ENCODE data around the gene MMEL1.

Gene MMEL1

GRCh38 chr1:2604156-2604843, 28.5 kb downstream of the MMEL1 start:
- Mint-ChIP-seq H3K4me1 (no peaks in the 10 kb centered on the region), H3K9me3 (no peaks in the 10 kb centered on the region), H3K27me3 (peaks cover 13% of the 10 kb centered on the region), H3K4me3 (no peak overlapping the region), H3K36me3 (ENCODE audit: insufficient read depth) (no peaks in the 10 kb centered on the region), H3K27ac (ENCODE audit: low read depth) (no peak overlapping the region)
- ATAC-seq (replicated peaks; ENCODE audit: extremely low read depth, poor library complexity, severe bottlenecking) (no peak), DNase-seq (ENCODE audit: low spot score in 2 of 2) (no peak)

- Mint-ChIP-seq H3K9me3 (peaks cover 2% of the 10 kb centered on the region), H3K27ac (ENCODE audit: low read depth) (no peak overlapping the region), H3K27me3 (peaks cover 17% of the 10 kb centered on the region), H3K4me1 (no peaks in the 10 kb centered on the region), H3K4me3 (no peak overlapping the region), H3K36me3 (ENCODE audit: insufficient read depth) (no peaks in the 10 kb centered on the region)
- no peak for ATAC-seq (replicated peaks; ENCODE audit: extremely low read depth, poor library complexity, severe bottlenecking)
- DNase-seq (ENCODE audit: low spot score in 2 of 2), result no peak
Observed at GRCh38 chr1:2603521-2604155, 29.2 kb downstream of the MMEL1 start.

- Mint-ChIP-seq H3K27ac (ENCODE audit: low read depth) (no peak overlapping the region), H3K9me3 (peaks cover 5% of the 10 kb centered on the region), H3K27me3 (peaks cover 24% of the 10 kb centered on the region), H3K36me3 (ENCODE audit: insufficient read depth) (no peaks in the 10 kb centered on the region), H3K4me3 (no peak overlapping the region), H3K4me1 (no peaks in the 10 kb centered on the region)
- DNase-seq (ENCODE audit: low spot score in 2 of 2) (no peak), ATAC-seq (replicated peaks; ENCODE audit: extremely low read depth, poor library complexity, severe bottlenecking) (no peak)
Observed at GRCh38 chr1:2602866-2603520, 29.8 kb downstream of the MMEL1 start.

- H3K27ac Mint-ChIP-seq (ENCODE audit: low read depth), result no peak overlapping the region
- peaks cover 5% of the 10 kb centered on the region for H3K9me3 Mint-ChIP-seq
- no peak overlapping the region for H3K4me3 Mint-ChIP-seq
Observed at GRCh38 chr1:2602311-2602835, 30.4 kb downstream of the MMEL1 start.

GRCh38 chr1:2601721-2602303, 31.0 kb downstream of the MMEL1 start:
- Mint-ChIP-seq H3K27ac (ENCODE audit: low read depth) (no peak overlapping the region), H3K4me1 (no peaks in the 10 kb centered on the region), H3K9me3 (peaks cover 5% of the 10 kb centered on the region), H3K27me3 (peaks cover 34% of the 10 kb centered on the region), H3K4me3 (no peak overlapping the region), H3K36me3 (ENCODE audit: insufficient read depth) (peaks cover 1% of the 10 kb centered on the region)
- DNase-seq (ENCODE audit: low spot score in 2 of 2) (no peak), ATAC-seq (replicated peaks; ENCODE audit: extremely low read depth, poor library complexity, severe bottlenecking) (no peak)

More at GRCh38 chr1:2602311-2602835, 30.4 kb downstream of the MMEL1 start:
- Mint-ChIP-seq H3K4me1 (no peaks in the 10 kb centered on the region), H3K27me3 (peaks cover 30% of the 10 kb centered on the region), H3K36me3 (ENCODE audit: insufficient read depth) (peaks cover 1% of the 10 kb centered on the region)
- ATAC-seq (replicated peaks; ENCODE audit: extremely low read depth, poor library complexity, severe bottlenecking) (no peak), DNase-seq (ENCODE audit: low spot score in 2 of 2) (no peak)

- Mint-ChIP-seq H3K36me3 (ENCODE audit: insufficient read depth) (peaks cover 1% of the 10 kb centered on the region), H3K27me3 (peaks cover 34% of the 10 kb centered on the region), H3K27ac (ENCODE audit: low read depth) (no peak overlapping the region), H3K9me3 (peaks cover 5% of the 10 kb centered on the region), H3K4me3 (no peak overlapping the region), H3K4me1 (no peaks in the 10 kb centered on the region)
- ATAC-seq (replicated peaks; ENCODE audit: extremely low read depth, poor library complexity, severe bottlenecking) (no peak), DNase-seq (ENCODE audit: low spot score in 2 of 2) (no peak)
Observed at GRCh38 chr1:2598329-2598931, 34.4 kb downstream of the MMEL1 start.

GRCh38 chr1:2597441-2598328, 35.1 kb downstream of the MMEL1 start:
- H3K27me3 Mint-ChIP-seq, result peaks cover 30% of the 10 kb centered on the region
- no peak for DNase-seq (ENCODE audit: low spot score in 2 of 2)

GRCh38 chr1:2596530-2597333, 36.1 kb downstream of the MMEL1 start:
- H3K27ac Mint-ChIP-seq (ENCODE audit: low read depth), result peak overlapping the region; percentile 4
- H3K27me3 Mint-ChIP-seq, result peaks cover 21% of the 10 kb centered on the region
- H3K4me1 Mint-ChIP-seq, result no peaks in the 10 kb centered on the region
- peaks cover 1% of the 10 kb centered on the region for H3K36me3 Mint-ChIP-seq (ENCODE audit: insufficient read depth)
- H3K4me3 Mint-ChIP-seq, result no peak overlapping the region
- peaks cover 5% of the 10 kb centered on the region for H3K9me3 Mint-ChIP-seq
- no peak for ATAC-seq (replicated peaks; ENCODE audit: extremely low read depth, poor library complexity, severe bottlenecking)
- DNase-seq (ENCODE audit: low spot score in 2 of 2), result no peak

More at GRCh38 chr1:2597441-2598328, 35.1 kb downstream of the MMEL1 start:
- peak overlapping the region; percentile 4 for H3K27ac Mint-ChIP-seq (ENCODE audit: low read depth)
- no peak for ATAC-seq (replicated peaks; ENCODE audit: extremely low read depth, poor library complexity, severe bottlenecking)
- H3K4me1 Mint-ChIP-seq, result no peaks in the 10 kb centered on the region
- peaks cover 5% of the 10 kb centered on the region for H3K9me3 Mint-ChIP-seq
- H3K36me3 Mint-ChIP-seq (ENCODE audit: insufficient read depth), result peaks cover 1% of the 10 kb centered on the region
- H3K4me3 Mint-ChIP-seq, result no peak overlapping the region

- Mint-ChIP-seq H3K4me3 (no peak overlapping the region), H3K27ac (ENCODE audit: low read depth) (no peak overlapping the region), H3K27me3 (peaks cover 21% of the 10 kb centered on the region), H3K9me3 (peaks cover 5% of the 10 kb centered on the region), H3K36me3 (ENCODE audit: insufficient read depth) (peaks cover 1% of the 10 kb centered on the region), H3K4me1 (no peaks in the 10 kb centered on the region)
- ATAC-seq (replicated peaks; ENCODE audit: extremely low read depth, poor library complexity, severe bottlenecking), result no peak
- DNase-seq (ENCODE audit: low spot score in 2 of 2), result no peak
Observed at GRCh38 chr1:2595812-2596529, 36.8 kb downstream of the MMEL1 start.

GRCh38 chr1:2595261-2595811, 37.5 kb downstream of the MMEL1 start:
- H3K27me3 Mint-ChIP-seq, result peaks cover 21% of the 10 kb centered on the region
- peaks cover 1% of the 10 kb centered on the region for H3K36me3 Mint-ChIP-seq (ENCODE audit: insufficient read depth)
- no peak overlapping the region for H3K4me3 Mint-ChIP-seq
- H3K9me3 Mint-ChIP-seq, result peaks cover 5% of the 10 kb centered on the region
- DNase-seq (ENCODE audit: low spot score in 2 of 2), result no peak
- ATAC-seq (replicated peaks; ENCODE audit: extremely low read depth, poor library complexity, severe bottlenecking), result no peak
- H3K4me1 Mint-ChIP-seq, result no peaks in the 10 kb centered on the region
- no peak overlapping the region for H3K27ac Mint-ChIP-seq (ENCODE audit: low read depth)
